Thoracic aorta (tissue), 2 donors: ENCODE results near the gene CEP128. TPM values are rescaled to one million over a fixed set of nuclear protein-coding genes. Genes with fewer than 3 reads are reported as not detected.

Experiments used
- ATAC-seq: fragments of 150-250 bp; one replicate; pipeline ENCODE4 v1.8.0; 2017; ENCODE audit warnings: low read depth; ENCODE audit not compliant: insufficient number of reproducible peaks, low FRiP score
- DNase-seq: peaks from one replicate; pipeline ENCODE4 v3.0.0-alpha.2; 2020; ENCODE audit warnings: low spot score
- H3K27ac ChIP-seq, 2 donors: fragments of 200-600 bp; sonication (generic); 1 replicate in 1 of 2; 2 replicates in 1 of 2; pipeline ENCODE4 v1.5.1; 2016; ENCODE audit warnings: mild to moderate bottlenecking in 2 of 2, moderate library complexity in 2 of 2
- H3K27me3 ChIP-seq: fragments of 200-600 bp; sonication (generic); replicated peaks from 2 replicates; pipeline ENCODE4 v1.6.0; 2016; ENCODE audit warnings: mild to moderate bottlenecking; ENCODE audit not compliant: insufficient read depth
- H3K36me3 ChIP-seq: fragments of 200-600 bp; sonication (generic); one replicate; pipeline ENCODE4 v1.5.1; 2016
- H3K4me1 ChIP-seq, 2 donors: fragments of 200-600 bp; sonication (generic); 1 replicate in 1 of 2; 2 replicates in 1 of 2; pipeline versions ENCODE4 v1.5.1 to v1.6.0; 2016; ENCODE audit warnings: low read depth in 2 of 2, mild to moderate bottlenecking in 1 of 2; ENCODE audit not compliant: control insufficient read depth in 1 of 2
- H3K4me3 ChIP-seq: fragments of 200-600 bp; sonication (generic); 2 replicates; pipeline ENCODE4 v1.5.1; 2016; ENCODE audit warnings: mild to moderate bottlenecking
- H3K9me3 ChIP-seq: fragments of 200-600 bp; sonication (generic); 2 replicates; pipeline ENCODE4 v1.5.1; 2016
- total RNA-seq, 2 donors: library from RNA; depleted of rRNA; stranded (reverse); fragments of >200 nt; gene quantifications; one replicate each; pipeline versions ENCODE4 v1.1.0 to v1.2.3, GENCODE V29; 2016
- TF ChIP-seq, protein P1 (sequence below): fragments of 200-600 bp; sonication (generic); IDR thresholded peaks from one replicate; pipeline ENCODE4 v1.5.1; 2019; ENCODE audit warnings: antibody characterized with exemption

CEP128 gene
- total RNA-seq, 2 donors from 2014 or later = 2.1 to 4.7 TPM

DNA sequence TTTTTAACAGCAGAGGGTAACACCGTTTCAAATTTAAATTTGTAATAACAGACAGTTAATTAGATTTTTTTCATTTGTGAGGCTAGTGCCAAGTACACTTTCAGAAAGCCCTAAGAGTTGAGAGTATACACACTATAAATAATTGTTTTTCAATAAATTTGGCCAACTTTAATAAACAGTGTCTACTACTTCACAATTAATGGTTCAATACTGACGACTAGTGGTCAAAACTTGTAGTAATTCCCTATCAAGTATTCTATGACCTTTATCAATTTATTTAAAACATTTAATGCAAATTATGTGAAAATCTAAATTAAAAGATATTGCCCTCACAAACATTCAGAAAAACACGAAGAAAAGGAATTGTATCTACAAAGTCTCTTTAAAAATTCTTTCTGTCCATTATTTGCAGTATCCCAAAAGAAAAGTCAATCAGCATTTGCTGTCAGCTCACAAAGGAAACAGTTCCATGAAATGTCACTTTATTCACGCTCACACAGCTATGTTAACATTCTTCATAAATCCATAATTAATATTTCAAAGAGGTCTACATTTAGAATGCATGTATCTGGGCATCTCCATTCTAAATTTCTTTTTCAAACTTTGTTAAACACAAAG, 91.2 kb downstream of the CEP128 start:
- TF ChIP-seq, protein P1, sequence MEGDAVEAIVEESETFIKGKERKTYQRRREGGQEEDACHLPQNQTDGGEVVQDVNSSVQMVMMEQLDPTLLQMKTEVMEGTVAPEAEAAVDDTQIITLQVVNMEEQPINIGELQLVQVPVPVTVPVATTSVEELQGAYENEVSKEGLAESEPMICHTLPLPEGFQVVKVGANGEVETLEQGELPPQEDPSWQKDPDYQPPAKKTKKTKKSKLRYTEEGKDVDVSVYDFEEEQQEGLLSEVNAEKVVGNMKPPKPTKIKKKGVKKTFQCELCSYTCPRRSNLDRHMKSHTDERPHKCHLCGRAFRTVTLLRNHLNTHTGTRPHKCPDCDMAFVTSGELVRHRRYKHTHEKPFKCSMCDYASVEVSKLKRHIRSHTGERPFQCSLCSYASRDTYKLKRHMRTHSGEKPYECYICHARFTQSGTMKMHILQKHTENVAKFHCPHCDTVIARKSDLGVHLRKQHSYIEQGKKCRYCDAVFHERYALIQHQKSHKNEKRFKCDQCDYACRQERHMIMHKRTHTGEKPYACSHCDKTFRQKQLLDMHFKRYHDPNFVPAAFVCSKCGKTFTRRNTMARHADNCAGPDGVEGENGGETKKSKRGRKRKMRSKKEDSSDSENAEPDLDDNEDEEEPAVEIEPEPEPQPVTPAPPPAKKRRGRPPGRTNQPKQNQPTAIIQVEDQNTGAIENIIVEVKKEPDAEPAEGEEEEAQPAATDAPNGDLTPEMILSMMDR = peak; percentile 62
- H3K4me3 ChIP-seq = no peak overlapping the region
- peaks cover 1 to 2% of the 10 kb centered on the region in 2 donors for H3K4me1 ChIP-seq
- ATAC-seq (no peak), DNase-seq (no peak)
- H3K36me3 ChIP-seq = no peaks in the 10 kb centered on the region
- no peaks in the 10 kb centered on the region for H3K27me3 ChIP-seq
- no peaks in the 10 kb centered on the region for H3K9me3 ChIP-seq
- H3K27ac ChIP-seq = no peak overlapping the region

DNA sequence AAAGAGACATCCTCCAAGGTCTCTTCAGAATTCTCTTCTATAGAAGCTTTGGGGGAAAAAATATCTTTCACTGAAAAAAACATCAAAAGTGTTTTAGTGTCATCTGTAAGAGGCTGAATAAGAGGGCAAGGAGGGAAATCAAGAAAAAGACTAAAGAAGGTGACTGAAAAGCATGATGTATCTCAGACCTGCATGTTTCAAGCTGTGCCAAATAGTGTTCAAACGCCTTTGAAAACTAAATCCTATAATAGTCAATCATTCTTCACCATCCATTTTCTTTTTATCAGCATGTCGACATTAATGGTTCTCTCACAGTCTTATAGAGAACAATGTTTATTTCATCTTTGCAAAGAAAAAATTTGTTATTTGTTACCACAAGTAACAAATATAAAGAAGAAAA, 94.5 kb downstream of the CEP128 start:
- H3K9me3 ChIP-seq = no peaks in the 10 kb centered on the region
- no peaks in the 10 kb centered on the region for H3K36me3 ChIP-seq
- no peak for ATAC-seq
- TF ChIP-seq, protein P1 = no peak
- no peak for DNase-seq
- no peak overlapping the region for H3K4me3 ChIP-seq
- H3K4me1 ChIP-seq = peaks cover 4 to 16% of the 10 kb centered on the region in 2 donors
- no peak overlapping the region for H3K27ac ChIP-seq
- H3K27me3 ChIP-seq = no peaks in the 10 kb centered on the region

- ATAC-seq (no peak), DNase-seq (no peak)
- TF ChIP-seq, protein P1 = no peak
- Histone ChIP-seq H3K27me3 (no peaks in the 10 kb centered on the region), H3K9me3 (no peaks in the 10 kb centered on the region), H3K4me3 (no peak overlapping the region), H3K4me1 (peaks cover 4 to 16% of the 10 kb centered on the region in 2 donors), H3K36me3 (no peaks in the 10 kb centered on the region), H3K27ac (no peak overlapping the region)
Measured at GRCh38 chr14:80845856-80846255, 95.7 kb downstream of the CEP128 start.

DNA sequence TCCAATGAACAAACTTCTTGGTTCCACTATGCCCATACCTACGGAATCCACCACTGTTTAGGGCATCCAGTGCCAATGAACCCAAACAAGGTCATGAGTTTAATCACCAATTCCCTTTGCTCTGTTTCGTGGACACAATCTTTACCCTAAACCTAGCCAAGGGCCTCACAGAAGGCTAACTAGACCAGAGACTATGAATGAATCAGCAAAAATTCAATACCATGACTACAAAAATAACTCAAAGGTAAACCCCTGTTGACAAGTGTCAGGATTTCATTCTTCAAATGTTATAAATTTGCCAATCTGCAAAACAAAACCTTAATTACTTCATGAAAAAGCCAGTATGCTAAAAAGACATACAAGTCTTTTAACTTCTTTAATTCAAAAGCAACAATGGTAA, 96.7 kb downstream of the CEP128 start:
- Histone ChIP-seq H3K9me3 (no peaks in the 10 kb centered on the region), H3K27ac (no peak overlapping the region), H3K27me3 (no peaks in the 10 kb centered on the region), H3K36me3 (no peaks in the 10 kb centered on the region), H3K4me1 (peaks cover 4 to 16% of the 10 kb centered on the region in 2 donors), H3K4me3 (no peak overlapping the region)
- no peak for ATAC-seq
- TF ChIP-seq, protein P1 = no peak
- DNase-seq = no peak

DNA sequence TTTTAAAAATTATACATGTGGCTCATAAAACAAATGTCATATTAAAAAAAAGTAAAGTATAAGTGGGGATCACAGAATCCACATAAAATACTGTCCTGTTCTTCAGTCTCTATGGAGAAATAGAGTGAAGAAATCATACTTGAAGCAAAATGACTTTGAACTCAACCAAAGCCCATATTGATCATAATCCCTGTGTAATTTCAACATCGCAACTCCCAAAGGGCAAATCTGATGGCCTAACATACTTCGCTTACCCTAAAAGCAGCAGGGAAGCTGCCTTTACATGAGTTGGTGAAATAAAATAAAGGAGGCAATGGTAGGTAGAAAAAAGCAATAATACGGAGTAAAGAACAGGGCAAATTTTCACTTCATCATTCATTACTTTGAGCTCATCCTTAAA, 101.8 kb downstream of the CEP128 start:
- TF ChIP-seq, protein P1 = no peak
- Histone ChIP-seq H3K27ac (no peak overlapping the region), H3K27me3 (no peaks in the 10 kb centered on the region), H3K4me1 (peaks cover 0 to 9% of the 10 kb centered on the region in 2 donors), H3K9me3 (no peaks in the 10 kb centered on the region), H3K4me3 (no peak overlapping the region), H3K36me3 (no peaks in the 10 kb centered on the region)
- DNase-seq (no peak), ATAC-seq (no peak)
